ENCODE data around the gene BDH2. TPM values are rescaled to one million over a fixed set of nuclear protein-coding genes. Genes with fewer than 3 reads are reported as not detected.

Gene BDH2
- 3.3 and 4.0 TPM in 2 replicates for total RNA-seq (2014; rRNA removed; shearing (Covaris generic); ENCODE audit: low replicate concordance)

DNA sequence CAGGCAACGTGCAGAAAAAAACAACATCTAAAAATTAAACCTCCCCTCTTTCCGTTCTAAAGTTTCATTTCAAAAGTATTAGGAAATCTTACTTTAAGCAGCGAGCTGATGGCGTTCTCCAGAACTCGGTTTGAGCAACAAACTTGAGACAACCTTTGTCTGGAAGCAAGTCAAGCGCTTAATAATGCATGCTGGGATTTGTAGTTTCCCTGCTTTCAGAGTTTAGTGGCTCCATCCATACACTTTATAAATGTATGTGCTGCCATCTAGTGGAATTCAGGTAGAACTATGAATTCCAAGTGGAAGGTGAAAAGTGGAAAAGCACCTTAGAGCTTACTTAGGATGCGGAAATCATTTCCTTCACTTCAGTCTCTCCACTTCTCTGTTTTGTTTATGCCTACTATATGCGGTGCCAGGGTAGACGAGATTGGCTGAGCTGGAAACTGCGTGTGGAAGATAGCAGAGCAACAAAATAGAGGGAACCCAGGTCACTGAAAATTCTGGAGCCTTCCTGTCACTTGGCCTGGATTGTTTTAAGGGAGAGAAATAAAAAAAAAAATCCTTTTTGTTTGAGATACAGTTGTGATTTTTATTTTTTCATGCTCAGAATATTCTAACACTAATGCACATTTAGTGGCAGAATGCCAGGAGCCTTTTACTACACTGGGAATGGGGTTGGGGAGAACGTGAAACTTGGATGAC lies at the start of gene BDH2:
Gene BDH2 (minus strand): TSS at position 144 of the 702 bp plus-strand sequence. CDS start 3,580 bp downstream, outside the sequence.
- Histone ChIP-seq H3K36me3 (no peaks in the 10 kb centered on the region), H3K27me3 (no peaks in the 10 kb centered on the region), H3K9me3 (no peaks in the 10 kb centered on the region), H3K4me3 (peak within 1 kb of the TSS; percentile 32)
- DNase-seq, result peak; percentile 26

GRCh38 chr4:103144926-103145325 lies 45.3 kb upstream of the BDH2 start:
- H3K36me3 ChIP-seq, result peaks cover 69% of the 10 kb centered on the region
- no peaks in the 10 kb centered on the region for H3K27me3 ChIP-seq
- DNase-seq, result no peak
- H3K9me3 ChIP-seq, result no peaks in the 10 kb centered on the region
- no peak overlapping the region for H3K4me3 ChIP-seq

DNA sequence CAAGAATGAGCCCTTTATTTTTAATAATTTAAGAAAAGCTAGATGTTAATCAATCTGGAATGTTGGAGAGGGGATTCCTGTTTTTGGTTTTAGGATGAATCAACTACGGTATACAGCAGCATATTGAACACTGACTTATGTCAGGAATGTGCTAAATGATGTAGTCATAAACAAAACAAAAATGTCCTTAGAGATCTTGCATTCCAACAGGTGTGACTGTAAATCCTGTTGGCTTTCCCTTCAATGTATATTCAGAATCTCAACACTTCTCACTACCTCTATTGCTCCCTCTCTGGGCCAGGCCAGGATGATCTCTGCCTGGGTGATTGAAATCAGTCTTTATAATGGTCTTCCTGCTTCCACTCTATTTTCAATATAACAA lies 37.8 kb upstream of the BDH2 start:
- no peak overlapping the region for H3K4me3 ChIP-seq
- H3K9me3 ChIP-seq, result no peaks in the 10 kb centered on the region
- DNase-seq, result no peak
- H3K36me3 ChIP-seq, result peaks cover 50% of the 10 kb centered on the region
- no peaks in the 10 kb centered on the region for H3K27me3 ChIP-seq

DNA sequence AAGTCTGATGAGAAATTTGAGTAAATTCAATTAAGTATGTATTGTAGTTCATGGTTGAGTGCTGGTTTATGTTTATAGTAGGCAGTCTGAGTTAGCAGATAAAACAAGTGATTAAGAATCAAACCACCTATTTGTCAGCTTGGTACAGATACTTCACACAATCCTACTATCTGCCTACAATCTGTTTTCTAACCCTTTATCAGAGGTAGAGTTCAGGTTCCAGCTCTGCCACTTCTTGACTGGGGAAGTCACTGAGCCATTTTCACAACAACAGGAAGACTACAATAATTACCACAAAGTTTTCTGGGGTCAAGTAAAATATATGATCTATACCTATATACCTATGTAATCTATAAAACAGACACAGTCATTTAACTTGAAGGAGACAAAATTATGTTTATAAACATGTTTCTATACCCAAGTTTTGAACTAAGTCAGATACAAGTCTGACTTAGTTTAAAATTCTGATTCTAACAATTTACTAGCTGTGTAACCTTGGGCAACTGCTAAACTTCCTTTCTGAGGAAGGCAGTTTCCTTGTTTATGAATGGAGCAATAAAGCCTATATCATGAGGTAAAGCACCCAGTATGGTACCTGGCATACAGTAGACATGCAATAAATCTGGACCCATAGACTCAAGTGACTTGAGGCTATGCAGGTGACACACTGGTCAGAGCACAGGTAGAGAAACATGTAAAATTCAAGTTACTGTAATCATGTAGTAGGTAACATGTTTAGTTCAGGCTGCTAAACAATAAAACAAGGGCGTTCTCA lies 37.2 kb upstream of the BDH2 start:
- no peak for DNase-seq
- no peak overlapping the region for H3K4me3 ChIP-seq
- no peaks in the 10 kb centered on the region for H3K9me3 ChIP-seq
- no peaks in the 10 kb centered on the region for H3K27me3 ChIP-seq
- H3K36me3 ChIP-seq, result peaks cover 49% of the 10 kb centered on the region

DNA sequence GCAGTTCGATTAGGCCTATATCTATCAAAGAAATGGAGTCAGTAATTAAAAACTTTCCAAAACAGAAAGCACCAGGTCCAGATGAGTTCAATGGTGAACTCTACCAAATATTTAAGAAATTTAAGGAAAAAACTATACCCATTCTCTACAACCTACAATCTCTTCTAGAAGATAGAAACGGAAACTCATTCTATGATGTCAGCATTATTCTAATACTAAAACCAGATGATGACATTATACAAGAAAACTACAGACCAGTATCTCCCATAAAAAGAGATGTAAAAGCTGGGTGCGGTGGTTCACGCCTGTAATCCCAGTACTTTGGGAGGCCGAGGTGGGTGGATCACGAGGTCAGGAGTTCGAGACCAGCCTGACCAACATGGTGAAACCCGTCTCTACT lies 29.5 kb upstream of the BDH2 start:
- no peak for DNase-seq
- Histone ChIP-seq H3K27me3 (no peaks in the 10 kb centered on the region), H3K4me3 (no peak overlapping the region), H3K9me3 (no peaks in the 10 kb centered on the region), H3K36me3 (peaks cover 46% of the 10 kb centered on the region)

DNA sequence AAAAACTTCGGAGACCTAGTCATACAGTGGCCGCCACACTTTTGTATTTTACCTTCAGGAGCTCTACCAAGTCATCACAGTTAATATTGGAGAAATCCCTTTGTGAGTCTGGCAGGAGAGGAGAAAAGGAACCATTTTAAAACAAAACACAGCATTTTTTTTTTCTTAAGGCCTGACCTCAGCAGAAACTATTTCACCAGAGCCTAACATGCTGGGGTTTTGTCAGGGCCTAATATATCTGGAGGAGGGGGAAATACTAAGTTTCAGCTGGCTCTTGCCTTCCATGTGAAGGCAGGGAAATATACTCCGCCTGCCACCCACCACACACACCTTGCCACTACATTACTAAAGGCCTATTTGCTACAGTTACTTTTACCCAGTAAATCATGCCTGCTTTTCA lies 26.5 kb upstream of the BDH2 start:
- no peak for DNase-seq
- Histone ChIP-seq H3K9me3 (no peaks in the 10 kb centered on the region), H3K27me3 (no peaks in the 10 kb centered on the region), H3K36me3 (peaks cover 48% of the 10 kb centered on the region), H3K4me3 (no peak overlapping the region)

DNA sequence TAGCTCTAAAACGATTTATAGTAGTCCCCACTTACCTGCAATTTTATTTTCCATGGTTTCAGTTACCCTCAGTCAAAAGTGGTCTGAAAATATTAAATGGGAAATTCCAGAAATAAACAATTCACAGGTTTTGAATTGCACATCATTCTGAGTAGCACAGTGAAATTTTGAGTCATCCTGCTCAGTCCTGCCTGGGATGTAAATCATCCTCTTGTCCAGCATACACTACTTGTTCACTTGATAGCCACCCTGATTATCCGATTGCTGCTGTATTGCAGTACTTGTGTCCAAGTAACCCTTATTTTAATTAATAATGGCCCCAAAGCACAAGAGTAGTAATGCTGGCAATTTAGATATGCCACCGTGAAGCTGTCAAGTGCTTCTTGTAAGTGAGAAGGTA lies 23.5 kb upstream of the BDH2 start:
- Histone ChIP-seq H3K36me3 (peaks cover 38% of the 10 kb centered on the region), H3K4me3 (no peak overlapping the region), H3K27me3 (no peaks in the 10 kb centered on the region), H3K9me3 (no peaks in the 10 kb centered on the region)
- no peak for DNase-seq

DNA sequence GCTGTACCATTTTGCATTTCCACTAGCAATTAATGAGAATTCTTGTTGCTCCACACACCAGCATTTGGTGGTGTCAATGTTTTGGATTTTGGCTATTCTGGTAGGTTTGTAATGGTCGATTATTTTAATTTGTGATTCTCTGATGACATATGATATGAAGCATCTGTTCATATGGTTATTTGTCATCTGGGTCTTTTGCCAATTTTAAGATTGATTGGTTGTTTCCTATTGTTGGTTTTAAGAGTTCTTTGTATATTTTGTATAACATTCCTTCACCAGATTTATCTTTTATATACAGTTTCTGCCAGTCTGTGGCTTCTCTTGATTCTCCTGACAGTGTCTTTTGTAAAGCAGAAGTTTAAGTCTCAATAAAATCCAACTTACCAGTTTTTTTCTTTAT lies 18.5 kb upstream of the BDH2 start:
- DNase-seq, result no peak
- Histone ChIP-seq H3K9me3 (no peaks in the 10 kb centered on the region), H3K4me3 (no peak overlapping the region), H3K27me3 (no peaks in the 10 kb centered on the region), H3K36me3 (peaks cover 36% of the 10 kb centered on the region)

- Histone ChIP-seq H3K36me3 (peaks cover 17% of the 10 kb centered on the region), H3K4me3 (no peak overlapping the region), H3K27me3 (no peaks in the 10 kb centered on the region), H3K9me3 (no peaks in the 10 kb centered on the region)
- DNase-seq, result no peak
These were observed 12.0 kb upstream of the BDH2 start for GRCh38 chr4:103111598-103111997.

GRCh38 chr4:103108542-103108941 lies 8.9 kb upstream of the BDH2 start:
- H3K27me3 ChIP-seq, result no peaks in the 10 kb centered on the region
- no peak overlapping the region for H3K4me3 ChIP-seq
- H3K36me3 ChIP-seq, result peaks cover 17% of the 10 kb centered on the region
- H3K9me3 ChIP-seq, result no peaks in the 10 kb centered on the region
- no peak for DNase-seq

DNA sequence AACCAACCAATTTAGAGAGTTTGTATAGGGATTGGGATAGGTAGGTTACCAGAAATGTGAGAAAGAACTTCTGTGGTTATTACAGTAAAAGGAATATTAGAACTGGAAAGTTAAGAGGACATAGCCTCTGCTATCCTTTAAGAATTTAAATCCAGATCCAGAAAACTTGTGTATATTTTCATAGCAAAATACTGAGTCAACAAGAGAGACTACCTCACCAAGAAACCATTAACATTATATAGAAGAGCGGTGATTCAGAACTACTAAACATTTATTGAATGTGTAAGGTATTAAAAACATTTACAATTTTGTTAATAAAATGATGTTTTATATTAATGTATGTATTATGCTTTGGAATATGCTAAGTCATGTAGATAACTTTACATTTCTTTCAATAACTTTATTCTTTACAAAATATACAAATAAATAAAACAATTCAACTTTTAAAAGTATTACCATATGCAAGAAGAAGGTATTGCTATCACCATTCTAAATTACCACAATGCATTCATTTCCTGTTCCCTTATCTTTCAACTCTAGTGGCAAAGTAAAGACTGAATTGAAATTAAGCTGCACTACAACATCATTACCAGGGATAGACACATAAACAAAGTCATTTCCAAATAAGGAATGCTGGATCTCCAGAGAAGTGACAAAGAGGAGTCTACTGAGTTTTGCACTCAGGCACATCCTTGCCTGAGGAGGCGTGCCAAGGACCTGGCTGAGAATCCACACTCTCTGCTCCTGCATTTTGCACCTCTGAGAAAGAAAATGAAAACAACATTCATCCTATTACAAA lies 6.1 kb upstream of the BDH2 start:
- Histone ChIP-seq H3K27me3 (no peaks in the 10 kb centered on the region), H3K9me3 (no peaks in the 10 kb centered on the region), H3K4me3 (no peak overlapping the region), H3K36me3 (peaks cover 16% of the 10 kb centered on the region)
- DNase-seq, result no peak

GRCh38 chr4:103104886-103105285 lies 5.3 kb upstream of the BDH2 start:
- Histone ChIP-seq H3K36me3 (peaks cover 11% of the 10 kb centered on the region), H3K4me3 (no peak overlapping the region), H3K9me3 (no peaks in the 10 kb centered on the region), H3K27me3 (no peaks in the 10 kb centered on the region)
- DNase-seq, result no peak

DNA sequence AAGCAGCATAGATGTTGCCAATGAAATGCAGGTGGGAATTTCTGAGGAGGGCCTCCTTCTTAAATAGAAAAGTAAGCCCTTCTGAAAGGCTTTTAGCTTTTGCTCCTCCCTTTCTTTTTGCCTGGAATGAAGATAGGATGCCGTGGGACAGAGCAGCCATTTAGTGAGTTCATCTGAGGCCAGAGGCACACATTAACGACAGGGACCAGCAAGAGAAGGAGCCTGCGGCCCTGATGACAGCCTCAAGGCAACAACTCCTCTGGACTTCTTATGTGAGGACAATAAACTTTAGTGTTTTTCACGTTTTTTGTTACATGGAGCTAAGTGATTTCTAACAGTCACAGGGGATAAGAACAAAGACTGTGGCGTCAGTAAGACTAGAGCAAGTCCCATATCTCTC lies 1.1 kb upstream of the BDH2 start:
- H3K9me3 ChIP-seq, result no peaks in the 10 kb centered on the region
- H3K27me3 ChIP-seq, result no peaks in the 10 kb centered on the region
- no peak overlapping the region for H3K4me3 ChIP-seq
- H3K36me3 ChIP-seq, result no peaks in the 10 kb centered on the region
- DNase-seq, result no peak

DNA sequence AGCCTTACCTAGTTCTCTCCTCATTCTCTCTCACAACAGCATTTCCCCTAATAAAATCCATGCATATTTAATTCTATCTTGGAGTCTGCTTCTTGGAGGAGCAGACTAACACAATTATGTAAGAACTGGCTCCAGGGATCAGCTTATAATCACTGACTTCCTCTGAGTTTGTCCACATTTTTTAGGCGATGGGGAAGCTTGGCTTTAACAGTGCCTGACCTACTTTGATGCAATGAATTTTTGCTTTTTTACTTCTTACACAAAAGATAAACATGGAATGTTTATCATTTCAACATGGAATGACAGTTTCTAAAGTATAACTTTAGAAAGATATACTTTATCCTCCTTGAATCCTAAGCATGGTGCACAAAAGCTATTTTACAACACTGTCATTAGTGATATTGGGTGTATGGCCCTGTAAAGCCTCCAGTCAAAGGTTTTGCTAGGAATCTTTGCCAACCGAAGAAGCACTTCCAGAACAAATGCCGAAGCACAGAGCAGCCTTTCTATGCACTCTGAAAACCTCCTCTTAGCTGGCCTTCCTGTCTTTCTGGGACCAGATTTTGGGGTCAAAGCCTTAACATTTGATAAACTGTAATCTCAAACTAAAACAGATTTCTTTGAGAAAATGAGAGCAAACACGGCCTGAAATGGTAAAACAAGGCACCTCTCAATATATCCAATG lies 736 bp downstream of the BDH2 start:
- Histone ChIP-seq H3K36me3 (no peaks in the 10 kb centered on the region), H3K9me3 (no peaks in the 10 kb centered on the region), H3K27me3 (no peaks in the 10 kb centered on the region), H3K4me3 (peak overlapping the region; percentile 32; the same call in 1 of the 2 replicates)
- no peak for DNase-seq

DNA sequence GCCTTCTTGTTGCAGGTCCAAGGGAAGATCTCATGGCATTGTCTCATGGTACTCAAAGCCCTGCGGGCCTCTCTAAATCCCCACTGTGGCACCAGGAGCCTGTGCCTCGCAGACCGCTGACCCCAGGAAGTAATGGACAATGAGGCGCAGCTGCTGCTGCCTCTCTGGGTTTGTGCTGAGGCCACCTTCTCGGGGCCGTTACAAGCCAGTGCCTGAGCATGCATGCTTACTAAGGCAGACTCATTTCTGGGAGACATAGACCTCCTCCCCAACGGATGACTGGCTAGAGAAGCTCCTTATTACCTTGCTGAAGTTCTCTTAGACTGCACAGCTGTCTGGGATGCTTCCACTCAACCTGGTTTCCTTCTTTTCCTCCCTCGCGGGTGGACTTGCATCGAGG lies 1.3 kb downstream of the BDH2 start:
- Histone ChIP-seq H3K4me3 (no peak overlapping the region), H3K9me3 (no peaks in the 10 kb centered on the region), H3K36me3 (no peaks in the 10 kb centered on the region), H3K27me3 (no peaks in the 10 kb centered on the region)
- no peak for DNase-seq

DNA sequence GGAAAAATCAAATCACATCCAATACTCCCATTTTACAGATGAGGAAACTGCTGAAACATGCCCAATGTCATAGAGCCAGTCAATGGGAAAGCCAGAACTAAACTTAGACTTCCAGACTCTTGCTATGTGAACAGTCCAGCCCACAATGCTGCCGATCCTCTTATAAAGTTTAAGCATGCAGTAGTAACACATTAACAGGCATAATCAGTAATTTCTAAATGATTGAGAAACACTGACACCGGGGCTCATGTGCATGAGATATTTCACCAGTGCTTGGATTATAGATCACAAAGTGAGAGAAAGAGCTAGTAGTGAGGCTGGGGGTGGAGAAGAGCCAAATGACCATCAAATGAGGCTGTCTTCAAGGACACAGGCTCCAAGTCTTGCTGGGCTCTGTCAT lies 2.5 kb downstream of the BDH2 start:
- Histone ChIP-seq H3K4me3 (no peak overlapping the region), H3K27me3 (no peaks in the 10 kb centered on the region), H3K36me3 (no peaks in the 10 kb centered on the region), H3K9me3 (no peaks in the 10 kb centered on the region)
- DNase-seq, result no peak

GRCh38 chr4:103095080-103095479 lies 4.6 kb downstream of the BDH2 start:
- no peak for DNase-seq
- Histone ChIP-seq H3K36me3 (no peaks in the 10 kb centered on the region), H3K9me3 (no peaks in the 10 kb centered on the region), H3K4me3 (no peak overlapping the region), H3K27me3 (no peaks in the 10 kb centered on the region)

Measured in MG63 (cell line).